Activated CD4-positive, CD25-positive, alpha-beta regulatory T cell (primary cell): ENCODE results near the gene THRAP3.
"Not testable (repeated sequence)": the region's sequence is repeated elsewhere in the genome, so short reads cannot be mapped to it uniquely, and the experiment has no call there.

Source experiments
- DNase-seq, 4 experiments: peaks; one replicate each; lab custom pipeline; 2025; lab: John Stamatoyannopoulos, UW

Gene THRAP3

GRCh38 chr1:36223996-36224536 lies at the start of gene THRAP3:
THRAP3 (plus strand) TSS chr1:36224443; CDS start chr1:36282564, 58,121 bp downstream.
- peak; percentile 97 to 99 (median 98) for DNase-seq

- no peak for DNase-seq
Observed at GRCh38 chr1:36174713-36175112, 49.5 kb upstream of the THRAP3 start.

- no peak for DNase-seq
Observed at GRCh38 chr1:36175137-36176095, 48.8 kb upstream of the THRAP3 start.

GRCh38 chr1:36176106-36176949 lies 47.9 kb upstream of the THRAP3 start:
- DNase-seq = no peak

GRCh38 chr1:36177589-36178431 lies 46.4 kb upstream of the THRAP3 start:
- no peak for DNase-seq

GRCh38 chr1:36178471-36179219 lies 45.6 kb upstream of the THRAP3 start:
- DNase-seq = no peak

GRCh38 chr1:36179220-36179600 lies 45.0 kb upstream of the THRAP3 start:
- DNase-seq = no peak

- DNase-seq = no peak
Observed at GRCh38 chr1:36182734-36183133, 41.5 kb upstream of the THRAP3 start.

- no peak for DNase-seq
Observed at GRCh38 chr1:36183309-36183856, 40.9 kb upstream of the THRAP3 start.

- DNase-seq = peak; percentile 48 to 61 (median 55)
Observed at GRCh38 chr1:36187800-36188593, 36.2 kb upstream of the THRAP3 start.

GRCh38 chr1:36196805-36197204 lies 27.4 kb upstream of the THRAP3 start:
- DNase-seq = not testable (repeated sequence)

GRCh38 chr1:36198641-36199040 lies 25.6 kb upstream of the THRAP3 start:
- no peak for DNase-seq

GRCh38 chr1:36199934-36200741 lies 24.1 kb upstream of the THRAP3 start:
- no peak for DNase-seq

- DNase-seq = no peak
Observed at GRCh38 chr1:36203027-36203553, 21.2 kb upstream of the THRAP3 start.

- DNase-seq = no peak
Observed at GRCh38 chr1:36203554-36204346, 20.5 kb upstream of the THRAP3 start.

GRCh38 chr1:36204347-36204909 lies 19.8 kb upstream of the THRAP3 start:
- DNase-seq = no peak

- DNase-seq = no peak
Observed at GRCh38 chr1:36206323-36206858, 17.9 kb upstream of the THRAP3 start.
